Measurements from ENCODE around the gene TSPAN9. TPM values are rescaled to one million over a fixed set of nuclear protein-coding genes. Genes with fewer than 3 reads are reported as not detected.

TSPAN9 gene
- total RNA-seq, 1 experiment from 2014 or later: 23.0 TPM

DNA sequence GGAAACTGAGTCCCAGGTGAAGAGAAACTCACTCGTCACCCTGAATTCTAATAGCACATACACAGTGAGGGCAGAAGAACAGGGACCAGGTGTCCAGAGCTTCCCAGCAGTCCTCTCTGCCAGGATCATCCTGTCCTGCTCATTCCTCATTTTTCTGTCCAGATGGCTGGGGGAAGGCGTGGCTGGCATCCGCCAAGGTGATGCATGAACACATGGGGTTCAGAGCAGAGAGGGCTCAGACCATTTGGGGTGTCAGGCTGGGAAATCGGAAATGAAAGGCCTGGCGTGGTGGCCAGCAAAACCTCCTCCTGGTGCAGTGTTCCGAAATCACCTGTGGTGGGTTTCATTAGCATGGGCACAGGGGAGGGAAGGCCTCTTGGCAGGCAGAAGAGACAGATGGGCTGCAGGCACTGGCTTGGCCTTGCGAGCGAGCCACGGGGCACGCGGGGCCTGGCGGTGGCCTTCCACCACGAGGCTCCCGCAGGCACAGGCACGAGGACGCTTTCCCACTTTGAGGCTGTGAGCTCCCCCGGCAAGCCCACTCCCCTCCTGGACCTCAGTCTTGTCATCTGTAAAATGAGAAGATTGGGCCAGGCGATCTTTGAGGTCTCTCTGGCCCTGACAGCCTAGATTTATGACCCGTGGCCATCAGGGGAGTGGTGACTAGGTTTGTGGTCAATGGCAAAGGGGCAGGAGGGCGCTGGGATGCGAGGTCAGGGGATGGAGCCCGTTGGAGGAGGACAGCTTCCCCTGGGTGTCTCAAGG, 68.5 kb downstream of the TSPAN9 start:
- Histone ChIP-seq H3K4me1 (replicated peaks) (peaks cover 10% of the 10 kb centered on the region), H3K9me3 (replicated peaks) (no peaks in the 10 kb centered on the region), H3K27ac (no peak overlapping the region), H3K27me3 (replicated peaks) (no peaks in the 10 kb centered on the region), H3K36me3 (no peaks in the 10 kb centered on the region), H3K4me3 (no peak overlapping the region)
- no peak for DNase-seq (ENCODE audit: low read depth in 1 of 2, low spot score in 2 of 2)

DNA sequence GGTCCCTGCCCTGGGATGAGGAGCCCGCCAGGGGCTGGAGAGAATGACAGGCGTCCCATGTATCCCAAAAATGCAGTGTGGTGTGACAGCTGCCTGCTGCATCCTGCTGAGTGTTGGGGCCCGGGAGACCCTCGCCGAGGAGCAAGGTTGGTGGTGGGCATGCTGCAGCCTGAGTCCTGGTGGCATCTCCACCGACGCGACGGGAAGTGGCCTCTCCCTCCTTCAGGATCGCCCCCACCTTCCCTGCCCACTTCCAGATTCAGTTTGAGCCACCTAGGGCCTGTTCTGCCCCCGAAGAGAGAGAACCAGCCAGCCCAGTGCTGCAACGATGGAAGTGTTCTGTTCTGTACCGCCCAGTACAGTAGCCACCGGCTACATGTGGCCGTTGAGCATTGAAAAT, 70.1 kb downstream of the TSPAN9 start:
- Histone ChIP-seq H3K27ac (no peak overlapping the region), H3K27me3 (replicated peaks) (no peaks in the 10 kb centered on the region), H3K4me3 (no peak overlapping the region), H3K9me3 (replicated peaks) (no peaks in the 10 kb centered on the region), H3K36me3 (no peaks in the 10 kb centered on the region), H3K4me1 (replicated peaks) (peaks cover 25% of the 10 kb centered on the region)
- no peak for DNase-seq (ENCODE audit: low read depth in 1 of 2, low spot score in 2 of 2)

- no peak for DNase-seq (ENCODE audit: low read depth in 1 of 2, low spot score in 2 of 2)
- Histone ChIP-seq H3K9me3 (replicated peaks) (no peaks in the 10 kb centered on the region), H3K27ac (no peak overlapping the region), H3K4me1 (replicated peaks) (peaks cover 33% of the 10 kb centered on the region), H3K36me3 (no peaks in the 10 kb centered on the region), H3K27me3 (replicated peaks) (no peaks in the 10 kb centered on the region), H3K4me3 (no peak overlapping the region)
Observed at GRCh38 chr12:3148366-3149000, 71.3 kb downstream of the TSPAN9 start.

DNA sequence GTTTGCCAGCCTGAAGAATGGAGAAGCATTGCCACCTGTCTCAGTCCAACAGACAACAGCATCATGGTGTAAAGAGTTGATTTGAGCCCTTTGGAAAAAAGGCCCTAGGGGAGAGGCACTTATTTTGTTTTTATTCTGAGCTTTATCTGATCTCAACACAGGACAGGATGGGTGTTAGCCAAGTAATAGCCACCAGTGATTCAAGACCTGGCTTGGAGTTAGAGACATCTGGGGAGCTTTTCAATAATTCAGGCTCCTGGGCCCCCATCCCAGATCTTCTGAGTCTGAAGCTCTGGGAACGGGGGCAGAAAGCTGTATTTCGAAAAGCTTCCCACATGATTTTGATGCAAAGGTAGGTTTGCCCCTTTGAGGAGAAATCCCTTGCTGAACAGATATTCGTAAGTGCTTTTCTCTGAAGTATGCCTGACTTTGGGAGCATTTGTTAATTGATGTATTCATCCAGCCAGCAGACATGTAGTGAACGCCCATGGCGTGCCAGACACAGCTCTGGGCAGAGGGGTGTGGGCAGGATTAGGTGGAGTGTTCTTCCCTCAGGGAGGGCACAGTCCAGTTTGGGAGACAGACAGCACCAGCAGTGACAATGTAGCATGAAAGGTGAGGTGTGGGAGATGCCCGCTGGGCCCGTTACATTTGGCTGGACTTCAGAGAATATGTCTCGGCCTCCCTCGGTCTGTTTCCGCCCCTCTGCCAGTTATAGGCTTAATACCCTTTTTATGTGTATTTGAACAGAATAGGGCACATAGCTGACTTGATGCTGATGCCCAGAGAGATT, 72.5 kb downstream of the TSPAN9 start:
- no peak for DNase-seq (ENCODE audit: low read depth in 1 of 2, low spot score in 2 of 2)
- Histone ChIP-seq H3K27ac (no peak overlapping the region), H3K4me1 (replicated peaks) (peaks cover 33% of the 10 kb centered on the region)

DNA sequence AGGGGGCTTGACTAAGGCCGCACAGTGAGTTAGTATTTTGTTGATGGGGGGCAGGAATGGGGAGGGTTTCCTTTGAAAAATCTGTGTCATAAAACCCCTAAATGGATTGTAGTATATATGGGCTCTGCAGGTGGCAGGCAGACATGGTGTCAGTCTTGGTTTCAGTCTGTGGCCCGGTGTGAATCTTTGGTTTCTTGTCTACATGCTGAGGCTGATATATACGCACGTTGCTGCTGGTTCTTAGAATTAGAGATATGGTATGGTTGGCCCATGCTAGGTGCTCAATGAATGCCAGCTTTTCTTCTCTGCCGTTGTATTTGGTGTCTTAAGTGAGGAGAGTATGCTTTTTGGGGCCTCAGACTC, 73.1 kb downstream of the TSPAN9 start:
- Histone ChIP-seq H3K9me3 (replicated peaks) (no peaks in the 10 kb centered on the region), H3K27me3 (replicated peaks) (no peaks in the 10 kb centered on the region), H3K27ac (peak overlapping the region; percentile 86; the same call in 1 of the 2 replicates), H3K4me1 (replicated peaks) (peaks cover 33% of the 10 kb centered on the region), H3K4me3 (no peak overlapping the region), H3K36me3 (no peaks in the 10 kb centered on the region)
- no peak for DNase-seq (ENCODE audit: low read depth in 1 of 2, low spot score in 2 of 2)

More for the DNA sequence above, 72.5 kb downstream of the TSPAN9 start:
- H3K9me3 ChIP-seq (replicated peaks): no peaks in the 10 kb centered on the region
- no peaks in the 10 kb centered on the region for H3K36me3 ChIP-seq
- H3K27me3 ChIP-seq (replicated peaks): no peaks in the 10 kb centered on the region
- H3K4me3 ChIP-seq: no peak overlapping the region

GRCh38 chr12:3150931-3151835, 74.0 kb downstream of the TSPAN9 start:
- H3K4me1 ChIP-seq (replicated peaks): peaks cover 33% of the 10 kb centered on the region
- no peaks in the 10 kb centered on the region for H3K27me3 ChIP-seq (replicated peaks)
- H3K4me3 ChIP-seq: no peak overlapping the region
- peak; percentile 80 to 85 for DNase-seq (ENCODE audit: low read depth in 1 of 2, low spot score in 2 of 2)
- no peaks in the 10 kb centered on the region for H3K36me3 ChIP-seq
- H3K9me3 ChIP-seq (replicated peaks): no peaks in the 10 kb centered on the region
- peak overlapping the region; percentile 86 for H3K27ac ChIP-seq

GRCh38 chr12:3152011-3152511, 74.9 kb downstream of the TSPAN9 start:
- DNase-seq (ENCODE audit: low read depth in 1 of 2, low spot score in 2 of 2): peak; percentile 80 to 85
- Histone ChIP-seq H3K9me3 (replicated peaks) (no peaks in the 10 kb centered on the region), H3K4me3 (no peak overlapping the region), H3K4me1 (replicated peaks) (peaks cover 33% of the 10 kb centered on the region), H3K27me3 (replicated peaks) (no peaks in the 10 kb centered on the region), H3K36me3 (no peaks in the 10 kb centered on the region), H3K27ac (peak overlapping the region; percentile 86)

DNA sequence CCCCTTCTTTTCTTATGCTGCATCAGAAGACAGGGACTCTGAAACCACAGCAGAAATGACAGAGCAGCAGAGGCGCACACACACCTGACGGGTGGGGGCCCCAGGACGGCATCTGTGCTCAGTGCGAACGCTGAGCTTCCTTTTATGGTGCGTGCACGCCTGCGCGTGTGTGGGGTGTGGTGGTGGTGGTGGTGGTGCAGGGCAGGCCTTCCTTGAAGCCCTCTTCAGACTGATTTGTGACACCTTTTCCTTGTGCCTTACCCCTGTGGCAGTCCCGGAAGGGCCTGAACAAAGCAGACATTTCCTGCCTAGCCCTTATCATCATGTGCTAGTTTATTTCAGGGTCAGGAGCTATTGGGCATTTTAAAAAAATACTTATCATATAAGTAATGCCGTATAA, 75.7 kb downstream of the TSPAN9 start:
- Histone ChIP-seq H3K4me1 (replicated peaks) (peaks cover 33% of the 10 kb centered on the region), H3K4me3 (no peak overlapping the region), H3K9me3 (replicated peaks) (no peaks in the 10 kb centered on the region), H3K36me3 (no peaks in the 10 kb centered on the region), H3K27ac (no peak overlapping the region), H3K27me3 (replicated peaks) (no peaks in the 10 kb centered on the region)
- DNase-seq (ENCODE audit: low read depth in 1 of 2, low spot score in 2 of 2): no peak

- Histone ChIP-seq H3K4me1 (replicated peaks) (peaks cover 44% of the 10 kb centered on the region), H3K4me3 (no peak overlapping the region), H3K27me3 (replicated peaks) (no peaks in the 10 kb centered on the region)
Observed at GRCh38 chr12:3154006-3154405, 76.8 kb downstream of the TSPAN9 start.

DNA sequence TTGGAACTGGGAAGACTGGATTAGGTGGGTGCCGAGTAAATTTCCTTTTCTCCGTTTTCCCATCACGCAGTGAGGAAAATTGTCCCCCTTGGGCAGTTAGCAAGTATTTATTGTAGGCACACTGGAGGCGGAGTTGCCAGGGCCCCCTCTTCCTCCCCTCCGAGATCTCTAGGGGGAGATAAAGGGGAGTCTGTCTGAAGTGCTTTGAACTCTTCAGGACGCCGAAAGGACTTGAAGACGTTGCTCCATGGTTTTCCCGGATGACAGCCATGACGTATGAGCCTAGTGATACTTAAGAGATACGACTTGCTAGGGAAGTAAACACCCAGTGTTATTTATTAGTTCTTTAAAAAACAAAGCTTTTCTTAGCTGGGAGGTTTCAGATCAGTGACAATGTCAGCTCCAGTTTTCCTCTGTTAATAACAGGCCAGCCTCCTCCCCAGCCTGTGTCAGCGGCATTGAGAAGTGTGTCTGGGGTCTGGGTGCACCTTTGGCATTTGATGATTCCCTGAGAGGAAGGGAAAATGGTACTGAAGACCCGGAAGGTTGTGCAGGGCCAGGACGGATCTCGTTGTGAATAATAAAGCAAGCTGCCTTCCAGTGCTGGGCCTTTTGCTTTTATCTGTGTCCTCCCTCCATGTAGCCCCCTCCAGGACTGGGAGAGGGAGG, 78.7 kb downstream of the TSPAN9 start:
- Histone ChIP-seq H3K4me1 (replicated peaks) (peaks cover 48% of the 10 kb centered on the region), H3K4me3 (no peak overlapping the region), H3K27ac (no peak overlapping the region), H3K27me3 (replicated peaks) (no peaks in the 10 kb centered on the region), H3K36me3 (no peaks in the 10 kb centered on the region), H3K9me3 (replicated peaks) (no peaks in the 10 kb centered on the region)
- no peak for DNase-seq (ENCODE audit: low read depth in 1 of 2, low spot score in 2 of 2)

More at GRCh38 chr12:3154006-3154405, 76.8 kb downstream of the TSPAN9 start:
- no peak for DNase-seq (ENCODE audit: low read depth in 1 of 2, low spot score in 2 of 2)
- Histone ChIP-seq H3K9me3 (replicated peaks) (no peaks in the 10 kb centered on the region), H3K27ac (no peak overlapping the region), H3K36me3 (no peaks in the 10 kb centered on the region)

- Histone ChIP-seq H3K36me3 (no peaks in the 10 kb centered on the region), H3K4me3 (no peak overlapping the region), H3K27ac (no peak overlapping the region), H3K9me3 (replicated peaks) (no peaks in the 10 kb centered on the region), H3K4me1 (replicated peaks) (peaks cover 29% of the 10 kb centered on the region), H3K27me3 (replicated peaks) (no peaks in the 10 kb centered on the region)
- DNase-seq (ENCODE audit: low read depth in 1 of 2, low spot score in 2 of 2): no peak
Observed at GRCh38 chr12:3157581-3158323, 80.6 kb downstream of the TSPAN9 start.

GRCh38 chr12:3158851-3159465, 81.8 kb downstream of the TSPAN9 start:
- Histone ChIP-seq H3K27me3 (replicated peaks) (no peaks in the 10 kb centered on the region), H3K36me3 (no peaks in the 10 kb centered on the region), H3K9me3 (replicated peaks) (no peaks in the 10 kb centered on the region), H3K27ac (peak overlapping the region; percentile 91), H3K4me3 (no peak overlapping the region), H3K4me1 (replicated peaks) (peaks cover 26% of the 10 kb centered on the region)
- peak; percentile 76 to 87 for DNase-seq (ENCODE audit: low read depth in 1 of 2, low spot score in 2 of 2)

Measured in SJSA1 (cell line).